H1 (cell line): ENCODE measurements around the gene COL8A2. TPM values are rescaled to one million over a fixed set of nuclear protein-coding genes. Genes with fewer than 3 reads are reported as not detected.

ENCODE experiments used
- CTCF ChIA-PET: fragments of 300-600 bp; sonication (Branson Sonifier 250); formaldehyde crosslinking; loops from one replicate; lab custom pipeline; 2021; ENCODE audit not compliant: partially characterized antibody; lab: Charles Lee
- POLR2A ChIA-PET: fragments of 300-600 bp; sonication (Branson Sonifier 250); formaldehyde crosslinking; loops from one replicate; lab custom pipeline; 2021; ENCODE audit warnings: inconsistent platforms; ENCODE audit not compliant: partially characterized antibody; lab: Charles Lee
- DNase-seq, 2 experiments: peaks; one replicate each; pipeline versions ENCODE4 v3.0.0 to v3.0.0-alpha.2; 2010 to 2022; ENCODE audit warnings: low spot score in 2 of 2, low read depth in 1 of 2, mixed read lengths in 1 of 2
- FAIRE-seq: peaks from 2 replicates; lab custom pipeline; 2011; peaks lifted over from hg19 to GRCh38; lab: Jason Lieb, UNC
- H2AFZ ChIP-seq: 2 replicates; pipeline ENCODE4 v1.8.1; 2012; ENCODE audit warnings: low read length, inconsistent platforms
- H2AK5ac ChIP-seq: 2 replicates; pipeline ENCODE4 v1.6.1; 2013; ENCODE audit warnings: low read depth, low read length
- H2BK120ac ChIP-seq: replicated peaks from 2 replicates; pipeline ENCODE3; 2013; ENCODE audit warnings: low read depth, low read length, inconsistent platforms
- H2BK12ac ChIP-seq: 2 replicates; pipeline ENCODE4 v1.6.1; 2013; ENCODE audit warnings: low read depth, low read length
- H2BK15ac ChIP-seq: 2 replicates; pipeline ENCODE4 v1.6.1; 2013; ENCODE audit warnings: low read length
- H2BK20ac ChIP-seq: 2 replicates; pipeline ENCODE4 v1.6.1; 2013; ENCODE audit warnings: low read length
- H2BK5ac ChIP-seq: 2 replicates; pipeline ENCODE4 v1.6.1; 2013; ENCODE audit warnings: low read depth, low read length
- H3K14ac ChIP-seq: 2 replicates; pipeline ENCODE4 v1.6.1; 2013; ENCODE audit warnings: inconsistent platforms; ENCODE audit not compliant: insufficient read length
- H3K18ac ChIP-seq: 2 replicates; pipeline ENCODE4 v1.6.1; 2013; ENCODE audit warnings: low read length; ENCODE audit errors: extremely low read depth
- H3K23ac ChIP-seq: 2 replicates; pipeline ENCODE4 v1.6.1; 2013; ENCODE audit warnings: inconsistent platforms; ENCODE audit not compliant: insufficient read length
- H3K23me2 ChIP-seq: 2 replicates; pipeline ENCODE4 v1.6.1; 2013; ENCODE audit warnings: low read depth, low read length
- H3K27ac ChIP-seq: 2 replicates; pipeline ENCODE4 v1.6.1; 2011; ENCODE audit warnings: low read depth, low read length, inconsistent platforms
- H3K27me3 ChIP-seq, 4 experiments: replicated peaks in 1 of 4; 1 replicate in 1 of 4; 2 replicates in 3 of 4; pipeline versions ENCODE4 v1.6.1 to v1.8.1; 2011 to 2013; ENCODE audit warnings: low read length in 3 of 4, mild to moderate bottlenecking in 3 of 4, inconsistent platforms in 2 of 4, mixed read lengths in 2 of 4, moderate library complexity in 1 of 4; ENCODE audit not compliant: control insufficient read depth in 3 of 4, insufficient read depth in 3 of 4; ENCODE audit errors: extremely low read depth in 1 of 4
- H3K36me3 ChIP-seq, 4 experiments: 2 replicates each; pipeline versions ENCODE4 v1.6.1 to v1.8.1; 2011 to 2013; ENCODE audit warnings: mild to moderate bottlenecking in 4 of 4, low read length in 3 of 4, moderate library complexity in 2 of 4, control low read depth in 1 of 4, inconsistent platforms in 1 of 4; ENCODE audit not compliant: insufficient read depth in 4 of 4, control insufficient read depth in 2 of 4
- H3K4ac ChIP-seq: replicated peaks from 2 replicates; pipeline ENCODE3; 2013; ENCODE audit warnings: low read length, low read depth, mixed read lengths, inconsistent platforms; ENCODE audit not compliant: insufficient read length
- H3K4me1 ChIP-seq, 4 experiments: replicated peaks in 1 of 4; 1 replicate in 1 of 4; 2 replicates in 3 of 4; pipeline versions ENCODE4 v1.6.1 to v1.8.1; 2011 to 2013; ENCODE audit warnings: low read length in 3 of 4, inconsistent platforms in 2 of 4, mixed read lengths in 1 of 4; ENCODE audit not compliant: insufficient read depth in 4 of 4, control insufficient read depth in 3 of 4
- H3K4me2 ChIP-seq, 2 experiments: 2 replicates each; pipeline versions ENCODE4 v1.6.1 to v1.8.1; 2011 to 2013; ENCODE audit warnings: low read depth in 2 of 2, low read length in 2 of 2, control low read depth in 1 of 2, inconsistent platforms in 1 of 2, mild to moderate bottlenecking in 1 of 2; ENCODE audit not compliant: insufficient read depth in 1 of 2
- H3K4me3 ChIP-seq, 4 experiments: fragments of 200-600, 300-600 bp in 1 of 4; sonication (generic), shearing (Covaris generic), sonication (Bioruptor Twin) in 1 of 4; 2 replicates each; pipeline versions ENCODE4 v1.5.1 to v1.8.1; 2011 to 2016; ENCODE audit warnings: low read length in 4 of 4, low read depth in 3 of 4, control low read depth in 2 of 4, inconsistent platforms in 2 of 4, mild to moderate bottlenecking in 2 of 4, mixed read lengths in 1 of 4, moderate library complexity in 1 of 4; ENCODE audit not compliant: insufficient read depth in 2 of 4; ENCODE audit errors: extremely low read depth in 1 of 4
- H3K56ac ChIP-seq: replicated peaks from 2 replicates; pipeline ENCODE3; 2013; ENCODE audit warnings: low read depth, mild to moderate bottlenecking, mixed read lengths, low read length, inconsistent platforms; ENCODE audit not compliant: insufficient read length
- H3K79me1 ChIP-seq: 2 replicates; pipeline ENCODE4 v1.6.1; 2013; ENCODE audit warnings: low read depth, low read length, control low read depth
- H3K79me2 ChIP-seq, 2 experiments: 2 replicates each; pipeline versions ENCODE4 v1.6.1 to v1.8.1; 2012 to 2013; ENCODE audit warnings: low read length in 2 of 2, mild to moderate bottlenecking in 2 of 2, inconsistent platforms in 1 of 2; ENCODE audit not compliant: insufficient read depth in 2 of 2, control insufficient read depth in 1 of 2
- H3K9ac ChIP-seq, 4 experiments: replicated peaks in 1 of 4; 1 replicate in 1 of 4; 2 replicates in 3 of 4; pipeline versions ENCODE4 v1.6.1 to v1.8.1; 2011 to 2013; ENCODE audit warnings: low read depth in 3 of 4, low read length in 3 of 4, control low read depth in 2 of 4, mild to moderate bottlenecking in 2 of 4, moderate library complexity in 2 of 4, inconsistent platforms in 1 of 4; ENCODE audit errors: extremely low read depth in 1 of 4
- H3K9me3 ChIP-seq, 2 experiments: 2 replicates each; pipeline versions ENCODE4 v1.6.1 to v1.8.1; 2012 to 2013; ENCODE audit warnings: mild to moderate bottlenecking in 2 of 2, moderate library complexity in 2 of 2, control low read depth in 1 of 2, inconsistent platforms in 1 of 2, low read depth in 1 of 2, low read length in 1 of 2, mixed read lengths in 1 of 2; ENCODE audit not compliant: insufficient read depth in 2 of 2
- H4K20me1 ChIP-seq, 2 experiments: replicated peaks in 1 of 2; 2 replicates each; pipeline versions ENCODE3 to v1.8.1; 2011 to 2013; ENCODE audit warnings: inconsistent platforms in 2 of 2, low read length in 2 of 2, mild to moderate bottlenecking in 1 of 2; ENCODE audit not compliant: insufficient read depth in 2 of 2, control insufficient read depth in 1 of 2
- H4K5ac ChIP-seq: 2 replicates; pipeline ENCODE4 v1.6.1; 2013; ENCODE audit warnings: low read length, low read depth, mixed read lengths, inconsistent platforms; ENCODE audit not compliant: insufficient read length
- H4K8ac ChIP-seq: 2 replicates; pipeline ENCODE4 v1.8.0; 2013; ENCODE audit warnings: mild to moderate bottlenecking, moderate library complexity, low read length, inconsistent platforms; ENCODE audit not compliant: insufficient read depth; ENCODE audit errors: extremely low read depth
- H4K91ac ChIP-seq: replicated peaks from 2 replicates; pipeline ENCODE3; 2013; ENCODE audit warnings: low read length, mixed read lengths, inconsistent platforms; ENCODE audit not compliant: insufficient read length
- ATF3 ChIP-seq: IDR thresholded peaks from 2 replicates; pipeline ENCODE4 v1.6.1; 2011; ENCODE audit warnings: low read depth, mild to moderate bottlenecking, low read length; ENCODE audit not compliant: insufficient read depth
- CHD1 ChIP-seq: IDR thresholded peaks from 2 replicates; pipeline ENCODE4 v1.6.1; 2012; ENCODE audit warnings: low read depth, low read length, improper control_type of control experiment
- E2F6 ChIP-seq: IDR thresholded peaks from 2 replicates; pipeline ENCODE4 v1.6.1; 2012; ENCODE audit warnings: inconsistent platforms
- EGR1 ChIP-seq: IDR thresholded peaks from 2 replicates; pipeline ENCODE4 v1.6.1; 2011; ENCODE audit warnings: low read depth, low read length, borderline replicate concordance
- KDM1A ChIP-seq: fragments of 200-600, 300-600 bp; sonication (generic); IDR thresholded peaks from 2 replicates; pipeline ENCODE4 v1.7.1; 2016; ENCODE audit warnings: mild to moderate bottlenecking, low read length, borderline replicate concordance
- NRF1 ChIP-seq: IDR thresholded peaks from 2 replicates; pipeline ENCODE4 v1.6.1; 2011; ENCODE audit warnings: mild to moderate bottlenecking, low read depth, low read length, improper control_type of control experiment
- SRF ChIP-seq: IDR thresholded peaks from 2 replicates; pipeline ENCODE4 v1.6.1; 2011; ENCODE audit warnings: mild to moderate bottlenecking, low read depth, low read length, moderate library complexity
- WGBS, 2 experiments: shearing (Covaris generic) in 1 of 2; methylation state at CpG; one replicate each; pipeline versions ENCODE4 v1.1.6 to v1.1.7; 2013 to 2015; ENCODE audit warnings: low lambda C conversion rate in 2 of 2, mixed read lengths in 2 of 2, inconsistent platforms in 1 of 2, low coverage in 1 of 2, missing lambda C conversion rate in 1 of 2; ENCODE audit not compliant: insufficient replicate concordance in 2 of 2, insufficient coverage in 1 of 2, insufficient read length in 1 of 2; ENCODE audit errors: extremely low coverage in 1 of 2, missing lambda C conversion rate in 1 of 2; 5-methylcytosine and 5-hydroxymethylcytosine counted together
- polyA plus RNA-seq, 7 experiments: library from polyadenylated mRNA; depleted of rRNA in 3 of 7; stranded (reverse) in 5 of 7; unstranded in 2 of 7; fragments of >200 nt in 5 of 7; fragments of 200-250 nt in 2 of 7; gene quantifications; 1 replicate in 5 of 7; 2 replicates in 1 of 7; 4 replicates in 1 of 7; pipeline versions ENCODE4 v1.2.1 to v1.2.3, GENCODE V29; 2011 to 2013; ENCODE audit warnings: missing spikeins in 2 of 7, mixed read lengths in 2 of 7
- total RNA-seq: library from RNA; stranded (reverse); fragmentation: NEBNext Ultra II Directional; extraction: Animal tissue kit (Norgen Biotek cat#: 25700); gene quantifications from 2 replicates; pipeline ENCODE4 v1.2.1, GENCODE V29; 2021

COL8A2 gene
- total and polyA plus RNA-seq, 2 of the 8 experiments (the other 6 are each of a cell fraction or from before 2014, with no cell fraction given) = 2.1 to 2.8 TPM

- no peak overlapping the region for H4K8ac ChIP-seq
- no peak overlapping the region for H4K5ac ChIP-seq
- POLR2A ChIA-PET = no interaction called here
- H3K79me1 ChIP-seq = no peaks in the 10 kb centered on the region
- H3K4ac ChIP-seq = no peak overlapping the region
- no peak for FAIRE-seq
- H2BK12ac ChIP-seq = no peak overlapping the region
- H3K9ac ChIP-seq = no peak overlapping the region
- CTCF ChIA-PET = no interaction called here
- no peaks in the 10 kb centered on the region for H3K79me2 ChIP-seq
- H3K14ac ChIP-seq = no peak overlapping the region
- no peak overlapping the region for H2AK5ac ChIP-seq
- H2BK120ac ChIP-seq = no peak overlapping the region
- H2BK5ac ChIP-seq = no peak overlapping the region
- no peak overlapping the region for H3K56ac ChIP-seq
- no peaks in the 10 kb centered on the region for H3K9me3 ChIP-seq
- no peak overlapping the region for H3K4me3 ChIP-seq
- H3K36me3 ChIP-seq = no peaks in the 10 kb centered on the region
- H3K4me2 ChIP-seq = no peak overlapping the region
- no peak overlapping the region for H2BK20ac ChIP-seq
- 88% methylated on average over 2 of the region's 2 CpGs; no CpG with 5 or more reads in 1 of the 2 experiments for WGBS, 2 experiments
- no peaks in the 10 kb centered on the region for H3K27me3 ChIP-seq
- H3K23me2 ChIP-seq = no peaks in the 10 kb centered on the region
- no peak overlapping the region for H3K27ac ChIP-seq
- no peak overlapping the region for H2AFZ ChIP-seq
- H4K20me1 ChIP-seq = no peaks in the 10 kb centered on the region
- H4K91ac ChIP-seq = no peak overlapping the region
- no peak for DNase-seq
- H3K18ac ChIP-seq = no peak overlapping the region
- no peak for TF ChIP-seq KDM1A
- no peak for TF ChIP-seq CHD1
- no peak for TF ChIP-seq EGR1
- TF ChIP-seq E2F6 = no peak
- TF ChIP-seq SRF = no peak
- no peak for TF ChIP-seq ATF3
- TF ChIP-seq NRF1 = no peak
- no peaks in the 10 kb centered on the region for H3K4me1 ChIP-seq
- H2BK15ac ChIP-seq = no peak overlapping the region
- no peak overlapping the region for H3K23ac ChIP-seq
These were observed 56.2 kb downstream of the COL8A2 start for GRCh38 chr1:36068866-36069265.
